HG03039 (cell line): ENCODE data around the gene TRMT1.
A peak's percentile ranks its signal among the peaks of the same experiment; 100 is the strongest.
"Not testable (repeated sequence)": the region's sequence is repeated elsewhere in the genome, so short reads cannot be mapped to it uniquely, and the experiment has no call there.

ENCODE experiments used
- ATAC-seq: cut with Tn5 transposase; IDR thresholded peaks from one replicate; pipeline ENCODE4 v1.9.1; 2021; ENCODE audit warnings: mild to moderate bottlenecking, moderate library complexity; ENCODE audit not compliant: unreplicated experiment

Gene TRMT1

GRCh38 chr19:13150931-13151604 lies 34.5 kb upstream of the TRMT1 start:
- ATAC-seq = no peak

DNA sequence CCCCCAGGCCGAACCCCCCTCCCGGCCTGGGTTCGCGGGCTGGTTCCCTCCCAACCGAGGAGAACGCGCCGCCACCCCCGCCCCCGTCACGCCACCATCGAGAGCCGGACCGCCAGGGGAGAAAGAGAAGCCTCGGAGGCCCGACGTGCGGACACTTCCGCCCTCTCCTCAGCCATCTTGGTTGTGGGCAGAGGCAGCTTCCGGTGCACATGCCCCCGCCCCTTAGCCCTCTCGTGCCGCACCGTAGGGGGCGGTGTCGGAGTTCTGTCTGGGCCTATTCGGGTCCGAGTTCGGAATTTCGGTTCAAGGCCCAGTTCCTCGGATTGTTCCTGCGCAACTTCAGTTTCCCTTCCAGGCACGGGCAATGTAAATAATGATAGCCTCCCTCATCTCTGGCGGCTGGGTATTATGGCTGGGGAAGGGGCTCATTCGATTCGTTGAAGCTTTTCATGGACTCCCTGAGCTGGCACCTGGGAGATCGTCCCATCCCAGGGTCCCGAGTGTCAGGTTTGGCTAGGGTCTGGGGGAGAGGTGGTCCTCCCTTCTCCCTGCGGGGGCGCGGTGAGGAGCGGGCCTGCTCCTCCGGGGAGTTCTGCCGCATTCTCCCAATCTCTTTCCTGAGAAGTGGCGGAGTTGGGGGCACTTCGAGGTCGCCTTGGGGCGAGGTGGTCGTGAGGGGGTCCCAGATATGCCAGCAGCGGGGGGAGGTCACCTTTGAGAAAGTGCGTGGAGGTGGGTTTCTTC lies 33.8 kb upstream of the TRMT1 start, which contains the start of the genes IER2 and STX10:
Gene IER2, plus strand, starts transcription at position 225 of the 744 bp plus-strand sequence. CDS start 2,776 bp downstream, outside the sequence.
Gene STX10, minus strand, starts transcription at position 189 of the 744 bp plus-strand sequence. CDS start 202 bp downstream, outside the sequence.
- peak; percentile 35 for ATAC-seq

- ATAC-seq = no peak
These were observed 33.2 kb upstream of the TRMT1 start for GRCh38 chr19:13149628-13150186.

- not testable (repeated sequence) for ATAC-seq
These were observed 32.7 kb upstream of the TRMT1 start for GRCh38 chr19:13149173-13149627.

- no peak for ATAC-seq
These were observed 30.4 kb upstream of the TRMT1 start for GRCh38 chr19:13146763-13147563.

GRCh38 chr19:13139633-13140311 lies 23.2 kb upstream of the TRMT1 start:
- ATAC-seq = no peak

GRCh38 chr19:13138916-13139198 lies 22.3 kb upstream of the TRMT1 start:
- ATAC-seq = no peak

DNA sequence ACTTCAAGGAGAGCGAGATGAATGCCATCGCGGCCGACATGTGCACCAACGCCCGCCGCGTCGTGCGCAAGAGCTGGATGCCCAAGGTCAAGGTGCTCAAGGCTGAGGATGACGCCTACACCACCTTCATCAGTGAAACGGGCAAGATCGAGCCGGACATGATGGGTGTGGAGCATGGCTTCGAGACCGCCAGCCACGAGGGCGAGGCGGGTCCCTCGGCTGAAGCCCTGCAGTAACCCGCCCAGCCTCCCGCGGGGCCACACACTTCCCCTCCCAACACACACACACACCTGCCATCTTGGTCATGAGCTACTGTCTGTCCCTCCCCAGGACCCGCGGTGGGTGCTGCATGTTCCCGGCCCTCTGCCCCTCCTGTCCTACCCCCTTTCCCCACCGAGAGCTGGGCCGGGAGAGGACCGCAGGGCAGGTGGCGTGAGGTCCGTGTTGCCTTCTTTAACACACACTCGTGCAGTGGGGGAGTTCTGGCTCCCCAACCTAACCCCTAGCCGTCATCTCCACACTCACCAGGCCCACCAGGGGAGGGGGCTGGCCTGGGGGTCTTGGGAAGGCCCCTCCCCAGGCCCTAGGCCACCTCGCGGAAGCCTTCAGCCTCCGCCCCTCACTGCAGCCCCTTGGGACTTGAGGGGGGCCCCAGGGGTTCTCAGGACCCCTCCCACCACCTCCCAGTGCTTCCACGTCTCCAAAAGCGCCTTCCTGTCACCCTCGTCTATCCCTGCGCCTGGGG lies 21.8 kb upstream of the TRMT1 start:
- ATAC-seq = no peak

DNA sequence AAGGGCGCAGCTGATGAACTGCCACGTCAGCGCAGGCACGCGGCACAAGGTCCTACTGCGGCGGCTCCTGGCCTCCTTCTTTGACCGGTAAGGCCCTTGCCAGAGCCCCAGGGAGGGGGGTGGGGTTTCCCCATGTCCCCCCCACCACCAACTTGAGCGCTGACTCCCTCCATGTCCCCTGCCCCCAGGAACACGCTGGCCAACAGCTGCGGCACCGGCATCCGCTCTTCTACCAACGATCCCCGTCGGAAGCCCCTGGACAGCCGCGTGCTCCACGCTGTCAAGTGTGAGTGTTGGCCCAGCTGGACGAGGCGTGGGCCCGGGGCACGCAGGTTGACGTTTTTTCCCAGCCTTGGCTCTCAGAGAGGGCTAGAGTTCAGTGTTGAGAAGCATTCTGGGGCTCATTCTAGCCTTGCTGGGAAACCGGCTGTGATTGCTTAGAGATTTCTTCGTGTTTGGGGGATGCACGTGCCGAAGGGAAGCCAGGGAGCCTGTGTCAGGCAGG lies 20.8 kb upstream of the TRMT1 start:
- no peak for ATAC-seq

DNA sequence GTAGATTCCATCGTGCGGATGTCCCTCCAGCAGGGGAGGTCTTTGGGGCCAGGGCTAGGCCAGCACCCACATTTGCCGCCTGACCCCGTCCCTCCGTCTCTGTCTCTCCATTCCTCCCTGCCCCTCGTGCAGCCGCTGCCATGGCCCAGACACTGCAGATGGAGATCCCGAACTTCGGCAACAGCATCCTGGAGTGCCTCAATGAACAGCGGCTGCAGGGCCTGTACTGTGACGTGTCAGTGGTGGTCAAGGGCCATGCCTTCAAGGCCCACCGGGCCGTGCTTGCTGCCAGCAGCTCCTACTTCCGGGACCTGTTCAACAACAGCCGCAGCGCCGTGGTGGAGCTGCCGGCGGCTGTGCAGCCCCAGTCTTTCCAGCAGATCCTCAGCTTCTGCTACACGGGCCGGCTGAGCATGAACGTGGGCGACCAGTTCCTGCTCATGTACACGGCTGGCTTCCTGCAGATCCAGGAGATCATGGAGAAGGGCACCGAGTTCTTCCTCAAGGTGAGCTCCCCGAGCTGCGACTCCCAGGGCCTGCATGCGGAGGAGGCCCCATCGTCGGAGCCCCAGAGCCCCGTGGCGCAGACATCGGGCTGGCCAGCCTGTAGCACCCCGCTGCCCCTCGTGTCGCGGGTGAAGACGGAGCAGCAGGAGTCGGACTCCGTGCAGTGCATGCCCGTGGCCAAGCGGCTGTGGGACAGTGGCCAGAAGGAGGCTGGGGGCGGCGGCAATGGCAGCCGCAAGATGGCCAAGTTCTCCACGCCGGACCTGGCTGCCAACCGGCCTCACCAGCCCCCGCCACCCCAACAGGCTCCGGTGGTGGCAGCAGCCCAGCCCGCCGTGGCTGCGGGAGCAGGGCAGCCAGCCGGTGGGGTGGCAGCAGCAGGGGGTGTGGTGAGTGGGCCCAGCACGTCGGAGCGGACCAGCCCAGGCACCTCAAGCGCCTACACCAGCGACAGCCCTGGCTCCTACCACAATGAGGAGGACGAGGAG lies 18.8 kb upstream of the TRMT1 start:
- no peak for ATAC-seq

DNA sequence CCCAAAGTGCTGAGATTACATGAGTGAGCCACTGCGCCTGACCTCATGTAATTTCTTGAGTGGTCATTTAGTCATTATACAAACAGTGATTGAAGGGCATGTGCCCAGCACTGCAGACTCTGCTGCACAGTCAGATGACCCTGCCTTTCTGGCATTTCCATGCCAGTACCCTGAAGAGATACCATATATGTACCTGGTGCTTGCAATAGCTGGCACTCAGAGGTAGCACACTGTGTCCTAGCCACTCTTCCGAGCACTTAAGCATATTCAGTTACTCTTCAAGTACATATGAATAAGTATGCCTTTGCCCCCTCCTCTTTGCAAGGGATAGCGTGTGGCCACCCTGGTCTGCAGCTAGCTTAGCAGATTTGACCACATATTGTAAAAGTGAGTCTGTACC lies 18.1 kb upstream of the TRMT1 start:
- ATAC-seq = no peak

DNA sequence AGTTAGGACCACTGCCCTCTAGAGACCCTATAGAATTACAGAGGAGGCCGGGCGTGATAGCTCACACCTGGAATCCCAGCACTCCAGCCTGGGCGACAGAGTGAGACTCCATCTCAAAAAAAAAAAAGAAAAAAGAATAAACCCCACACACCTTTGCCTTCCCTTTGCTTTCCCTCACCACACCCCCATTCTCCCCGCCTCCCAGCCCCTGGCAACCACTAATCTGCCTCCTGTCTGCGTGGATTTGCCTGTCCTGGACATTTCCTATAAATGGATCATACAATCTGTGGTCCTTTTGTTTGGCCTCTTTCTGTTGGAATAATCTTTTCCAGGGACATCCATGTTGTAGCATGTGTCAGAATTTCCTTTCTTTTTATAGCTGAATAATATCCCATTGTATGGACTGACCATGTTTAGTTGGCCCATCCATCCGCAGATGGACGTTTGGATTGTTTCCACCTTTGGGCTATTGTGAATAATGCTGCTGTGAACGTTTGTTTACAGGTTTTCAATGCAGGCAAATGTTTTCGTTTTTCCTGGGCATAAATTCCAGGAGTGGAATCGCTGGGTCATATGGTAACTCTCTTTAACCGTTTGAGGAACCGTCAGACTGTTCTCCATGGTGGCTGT lies 16.8 kb upstream of the TRMT1 start:
- no peak for ATAC-seq

GRCh38 chr19:13132471-13133180 lies 16.1 kb upstream of the TRMT1 start:
- ATAC-seq = no peak

DNA sequence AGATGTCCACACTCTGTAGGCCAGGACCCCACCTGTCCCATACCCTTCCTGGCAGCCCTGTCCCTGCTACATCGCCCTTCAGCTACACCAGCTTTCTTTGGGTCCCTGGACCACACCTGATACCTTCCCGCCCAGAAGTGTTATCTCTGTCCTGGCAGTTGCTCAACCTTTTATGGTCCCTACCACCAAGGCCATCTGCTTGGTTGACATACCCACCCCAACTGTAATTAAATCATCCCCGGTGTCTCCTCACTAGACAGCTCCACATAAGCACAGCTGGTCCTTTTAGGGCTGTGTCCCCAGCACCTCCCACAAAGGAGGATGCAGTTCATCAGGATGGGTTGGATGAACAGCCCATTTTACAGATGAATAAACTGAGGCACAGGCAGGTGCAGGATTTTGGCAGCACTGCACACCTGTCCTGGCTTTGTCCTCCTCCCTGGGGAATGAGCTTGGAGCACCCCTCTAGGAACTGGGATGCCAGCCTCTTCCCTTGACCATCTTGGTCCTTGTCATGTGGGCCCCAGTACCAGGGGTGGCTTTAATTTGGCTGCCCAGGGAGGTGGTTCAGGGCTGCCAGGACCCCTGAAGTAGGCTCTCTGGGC lies 14.4 kb upstream of the TRMT1 start:
- no peak for ATAC-seq

DNA sequence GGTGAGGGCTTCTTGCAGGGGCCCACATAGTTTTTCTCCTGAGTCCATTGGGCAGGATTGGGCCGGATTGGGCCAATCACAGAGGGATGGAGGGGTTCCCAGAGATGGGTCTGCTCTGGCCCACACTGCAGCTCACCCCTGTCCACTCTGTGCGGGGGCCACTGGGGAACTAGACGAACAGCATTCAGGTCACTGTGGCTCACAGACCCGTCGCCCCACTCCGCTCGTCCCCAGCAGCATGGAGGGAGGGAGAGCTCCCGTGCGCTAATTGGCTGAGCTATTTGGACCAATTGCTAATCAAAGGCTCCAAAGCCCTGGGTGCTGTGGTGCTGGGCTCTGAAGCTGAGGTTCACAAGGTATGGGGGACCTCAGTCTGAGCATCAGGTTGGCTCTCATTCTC lies 12.8 kb upstream of the TRMT1 start:
- no peak for ATAC-seq

GRCh38 chr19:13128583-13128982 lies 12.0 kb upstream of the TRMT1 start:
- no peak for ATAC-seq
